Activated CD4-positive, CD25-positive, alpha-beta regulatory T cell treated with anti-CD3 and anti-CD28 coated beads, Interleukin-2, amount 50 U/mL, for 24 hours (primary cell): ENCODE results near the gene OR4S2.

ENCODE experiments used
- ATAC-seq, 2 donors: fragments of 150-1000 bp; cut with Tn5 transposase; one replicate each; pipeline ENCODE4 v1.10.0; 2021; ENCODE audit warnings: mild to moderate bottlenecking in 1 of 2, moderate library complexity in 1 of 2

Gene OR4S2, protein sequence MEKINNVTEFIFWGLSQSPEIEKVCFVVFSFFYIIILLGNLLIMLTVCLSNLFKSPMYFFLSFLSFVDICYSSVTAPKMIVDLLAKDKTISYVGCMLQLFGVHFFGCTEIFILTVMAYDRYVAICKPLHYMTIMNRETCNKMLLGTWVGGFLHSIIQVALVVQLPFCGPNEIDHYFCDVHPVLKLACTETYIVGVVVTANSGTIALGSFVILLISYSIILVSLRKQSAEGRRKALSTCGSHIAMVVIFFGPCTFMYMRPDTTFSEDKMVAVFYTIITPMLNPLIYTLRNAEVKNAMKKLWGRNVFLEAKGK

DNA sequence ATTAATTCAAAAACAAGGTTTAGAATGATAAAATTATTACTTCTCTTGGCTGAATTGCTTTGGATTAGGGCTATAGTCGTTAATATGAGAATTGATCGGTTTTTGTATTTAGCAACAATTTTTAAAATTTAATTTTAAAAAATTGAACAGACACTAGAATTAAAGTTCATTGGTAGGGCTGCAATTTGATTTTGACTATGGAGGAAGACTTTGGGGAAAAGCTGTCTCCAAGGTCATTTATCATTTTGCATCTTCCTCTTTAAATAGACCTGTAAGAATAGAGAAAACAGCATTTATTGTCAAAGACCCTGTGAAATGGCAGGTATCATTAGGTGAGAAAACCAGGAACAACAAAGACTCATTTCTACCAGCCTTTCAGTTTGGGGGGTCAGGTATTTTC is at the start of gene OR4S2:
Gene OR4S2 (plus strand): TSS at position 301 of the 400 bp plus-strand sequence. CDS start 2,577 bp downstream, outside the sequence.
- no peak for ATAC-seq

GRCh38 chr11:55607545-55607944 is 40.6 kb upstream of the OR4S2 start, which contains the start of gene OR4C11:
TSS of gene OR4C11 (minus strand) at chr11:55607645. CDS start at chr11:55604373, 3,272 bp downstream.
- ATAC-seq, result no peak

GRCh38 chr11:55624531-55624930 is 23.6 kb upstream of the OR4S2 start:
- ATAC-seq, result no peak

DNA sequence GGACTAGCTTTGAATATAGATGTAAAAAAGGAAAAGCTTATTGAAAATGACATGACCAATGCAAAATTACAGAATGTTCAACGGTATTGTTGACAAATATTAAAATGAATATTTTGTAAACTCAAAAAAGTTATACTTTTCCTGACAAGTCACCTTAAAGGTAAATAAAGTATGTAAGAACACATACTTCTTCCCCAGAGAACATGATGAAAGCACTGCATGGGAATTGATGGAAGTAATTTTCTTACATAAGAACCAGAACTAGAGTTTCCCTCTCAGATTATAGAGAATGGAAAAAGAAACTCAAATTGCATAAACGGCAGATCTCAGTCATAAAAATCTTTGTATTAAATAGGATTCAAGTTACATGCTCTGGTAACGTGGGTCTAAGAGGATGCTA is 13.3 kb upstream of the OR4S2 start, which contains the start of gene OR4P4:
Gene OR4P4 (plus strand): TSS at position 301 of the 400 bp plus-strand sequence.
- no peak for ATAC-seq

GRCh38 chr11:55652560-55652959 is 4.4 kb downstream of the OR4S2 start:
- ATAC-seq, result no peak

DNA sequence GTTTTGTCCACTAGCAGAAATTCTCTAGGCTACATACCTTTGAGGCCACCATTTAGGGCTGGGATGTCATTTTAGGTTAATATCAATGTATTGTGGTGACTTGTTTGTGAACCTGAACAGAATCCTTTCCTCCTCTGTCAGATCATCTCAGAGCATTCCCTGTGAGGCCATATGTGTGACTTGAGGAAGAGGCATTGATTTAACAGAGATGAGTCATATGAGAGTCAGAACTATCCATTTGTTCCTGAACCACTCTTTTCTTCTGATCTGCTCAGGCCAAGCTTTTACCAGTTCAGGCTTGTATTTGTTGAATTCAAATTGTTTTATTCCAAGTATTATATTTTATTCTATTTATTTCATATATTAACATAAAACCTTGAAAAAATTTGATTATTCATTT is 7.0 kb downstream of the OR4S2 start:
- ATAC-seq, result no peak

GRCh38 chr11:55658031-55658573 is 10.0 kb downstream of the OR4S2 start:
- ATAC-seq, result no peak

DNA sequence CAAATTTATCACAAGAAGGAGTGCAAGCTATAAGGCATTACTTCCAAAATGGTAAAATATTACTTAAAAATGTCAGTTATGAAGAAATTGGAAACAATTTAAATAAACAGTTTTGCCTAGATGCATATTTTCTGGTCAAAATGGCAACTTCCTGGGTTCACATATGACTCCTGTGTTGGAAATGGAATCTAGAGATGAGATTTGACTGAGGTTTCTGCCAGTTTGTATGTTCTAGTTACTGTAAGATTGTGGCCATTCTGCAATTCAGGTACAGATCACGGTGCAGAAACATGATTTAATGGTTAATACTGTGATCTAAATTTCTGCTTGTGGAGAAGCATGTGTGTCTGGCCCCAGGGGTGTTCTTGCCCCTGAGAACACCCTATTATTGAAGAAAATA is 10.5 kb downstream of the OR4S2 start:
- ATAC-seq, result no peak

GRCh38 chr11:55661901-55662300 is 13.8 kb downstream of the OR4S2 start, which contains the start of gene OR4C6:
TSS of gene OR4C6 (plus strand) at chr11:55662201. CDS start at chr11:55665167, 2,966 bp downstream.
- ATAC-seq, result no peak

DNA sequence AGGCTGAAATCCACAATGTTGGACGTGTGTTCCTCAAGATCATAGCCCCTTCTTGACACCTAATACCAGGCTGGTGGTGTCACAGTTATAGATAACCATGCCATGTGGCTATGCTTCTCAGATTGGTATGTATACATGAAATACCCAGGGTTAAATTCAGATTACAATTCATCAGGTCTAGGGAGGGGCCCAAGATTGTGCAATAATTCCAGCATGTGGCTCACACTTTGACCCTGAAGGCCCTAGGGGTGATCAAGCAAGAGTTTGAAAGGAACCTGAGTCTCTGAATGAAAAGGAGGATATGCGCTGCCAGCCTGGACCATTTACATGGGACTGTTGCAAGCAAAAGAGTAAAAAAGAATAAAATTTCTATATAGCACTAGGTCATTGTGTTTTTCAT is 21.2 kb downstream of the OR4S2 start:
- ATAC-seq, result no peak

DNA sequence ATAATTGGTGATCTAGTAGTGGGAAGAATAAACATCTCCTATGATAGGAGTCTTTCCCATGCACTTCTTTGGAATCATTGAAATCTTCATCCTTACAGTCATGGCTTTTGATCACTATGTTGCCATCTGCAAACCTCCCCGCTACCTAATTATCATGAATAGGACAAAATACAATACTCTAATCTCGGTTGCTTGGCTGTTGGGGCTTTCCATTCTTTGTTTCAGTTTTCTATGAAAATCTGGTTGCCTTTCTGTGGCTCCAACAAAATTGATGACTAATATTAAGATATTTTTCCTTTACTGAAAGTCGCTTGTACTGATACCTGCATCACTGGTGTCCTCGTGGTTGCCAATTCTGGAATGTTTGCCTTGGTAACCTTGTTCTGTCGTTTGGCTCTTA is 25.7 kb downstream of the OR4S2 start:
- no peak for ATAC-seq

DNA sequence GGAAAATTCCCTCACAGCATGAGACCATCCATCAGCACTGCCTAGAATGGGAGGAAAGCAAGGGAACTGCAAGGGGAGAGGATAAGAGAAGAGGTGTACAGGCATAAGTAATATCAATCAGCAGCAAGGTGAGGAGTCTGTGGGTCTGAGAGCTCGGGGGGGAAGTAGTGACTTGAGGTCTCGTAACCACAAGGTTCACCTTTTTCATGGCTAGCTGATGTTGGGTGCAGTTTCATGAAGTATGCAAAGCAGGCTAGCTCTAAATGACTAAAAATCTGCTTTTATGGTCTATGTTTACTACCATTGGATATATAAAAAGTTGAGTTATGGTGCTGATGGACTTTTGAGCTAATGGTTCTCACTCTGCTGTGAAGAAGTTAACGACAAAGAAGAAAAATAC is 49.7 kb downstream of the OR4S2 start:
- no peak for ATAC-seq

DNA sequence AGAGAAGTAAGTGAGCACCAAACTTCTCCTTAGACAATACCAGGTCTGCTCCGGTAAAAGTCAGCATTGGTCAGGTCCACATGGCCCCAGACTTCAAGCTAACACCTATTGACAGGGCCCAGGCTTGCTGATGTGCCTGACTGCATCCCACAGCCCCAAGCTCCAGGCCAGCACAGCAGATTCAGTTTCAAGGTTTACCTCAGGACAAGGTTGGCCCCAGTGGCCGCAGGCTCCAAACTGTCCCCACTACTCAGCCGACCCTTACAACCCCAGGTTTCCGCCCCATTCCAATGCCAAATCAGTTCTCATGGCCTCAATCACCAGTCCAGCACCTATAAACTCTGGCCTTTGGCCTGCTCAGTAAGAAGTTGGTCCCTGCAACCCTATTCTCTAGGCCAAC is 53.3 kb downstream of the OR4S2 start:
- ATAC-seq, result no peak
